ENCODE data around the gene CYFIP1. TPM values are rescaled to one million over a fixed set of nuclear protein-coding genes. Genes with fewer than 3 reads are reported as not detected.

Gene CYFIP1
- total RNA-seq, 1 donor, result 107 TPM

DNA sequence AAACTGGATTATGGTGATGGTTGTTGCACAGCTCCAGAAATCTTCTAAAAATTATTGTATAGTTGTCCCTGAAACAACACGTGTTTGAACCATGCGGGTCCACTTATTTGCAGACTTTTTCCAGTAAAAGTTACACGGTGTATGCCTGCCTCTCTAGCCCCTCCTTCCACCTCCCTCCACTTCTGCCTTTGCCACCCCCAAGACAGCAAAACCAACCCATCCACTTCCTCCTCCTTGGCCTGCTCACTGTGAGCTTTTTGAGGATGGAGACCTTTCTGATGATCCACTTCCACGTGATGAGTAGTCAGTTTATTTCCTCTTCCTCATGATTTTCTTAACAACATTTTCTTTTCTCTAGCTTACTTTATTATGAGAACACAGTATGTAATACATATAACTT lies 5.4 kb downstream of the CYFIP1 start:
- DNase-seq (ENCODE audit: insufficient read length, low spot score, missing footprints), result peak; percentile 35
- peaks cover 5% of the 10 kb centered on the region for H3K4me1 ChIP-seq (ENCODE audit: insufficient read depth, low read length)
- H4K20me1 ChIP-seq (ENCODE audit: insufficient read depth, low read length), result peaks cover 91% of the 10 kb centered on the region
- H3K27ac ChIP-seq (ENCODE audit: low read depth, low read length), result no peak overlapping the region
- no peak overlapping the region for H2AFZ ChIP-seq (ENCODE audit: low read length)
- no peak overlapping the region for H3K4me2 ChIP-seq (ENCODE audit: insufficient read depth, low read length)
- H3K36me3 ChIP-seq (ENCODE audit: insufficient read depth, low read length), result peaks cover 3% of the 10 kb centered on the region
- TF ChIP-seq, protein P1, sequence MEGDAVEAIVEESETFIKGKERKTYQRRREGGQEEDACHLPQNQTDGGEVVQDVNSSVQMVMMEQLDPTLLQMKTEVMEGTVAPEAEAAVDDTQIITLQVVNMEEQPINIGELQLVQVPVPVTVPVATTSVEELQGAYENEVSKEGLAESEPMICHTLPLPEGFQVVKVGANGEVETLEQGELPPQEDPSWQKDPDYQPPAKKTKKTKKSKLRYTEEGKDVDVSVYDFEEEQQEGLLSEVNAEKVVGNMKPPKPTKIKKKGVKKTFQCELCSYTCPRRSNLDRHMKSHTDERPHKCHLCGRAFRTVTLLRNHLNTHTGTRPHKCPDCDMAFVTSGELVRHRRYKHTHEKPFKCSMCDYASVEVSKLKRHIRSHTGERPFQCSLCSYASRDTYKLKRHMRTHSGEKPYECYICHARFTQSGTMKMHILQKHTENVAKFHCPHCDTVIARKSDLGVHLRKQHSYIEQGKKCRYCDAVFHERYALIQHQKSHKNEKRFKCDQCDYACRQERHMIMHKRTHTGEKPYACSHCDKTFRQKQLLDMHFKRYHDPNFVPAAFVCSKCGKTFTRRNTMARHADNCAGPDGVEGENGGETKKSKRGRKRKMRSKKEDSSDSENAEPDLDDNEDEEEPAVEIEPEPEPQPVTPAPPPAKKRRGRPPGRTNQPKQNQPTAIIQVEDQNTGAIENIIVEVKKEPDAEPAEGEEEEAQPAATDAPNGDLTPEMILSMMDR (IDR thresholded peaks at IDR 0.05; ENCODE audit: extremely low read depth, low read depth, low read length), result no peak
- no peaks in the 10 kb centered on the region for H3K9me3 ChIP-seq (ENCODE audit: low read depth, low read length)
- no peaks in the 10 kb centered on the region for H3K27me3 ChIP-seq (ENCODE audit: insufficient read depth, low read length)
- H3K4me3 ChIP-seq (ENCODE audit: insufficient read depth, low read length), result no peak overlapping the region
- H3K79me2 ChIP-seq (ENCODE audit: insufficient read depth, low read length), result peaks cover 96% of the 10 kb centered on the region

DNA sequence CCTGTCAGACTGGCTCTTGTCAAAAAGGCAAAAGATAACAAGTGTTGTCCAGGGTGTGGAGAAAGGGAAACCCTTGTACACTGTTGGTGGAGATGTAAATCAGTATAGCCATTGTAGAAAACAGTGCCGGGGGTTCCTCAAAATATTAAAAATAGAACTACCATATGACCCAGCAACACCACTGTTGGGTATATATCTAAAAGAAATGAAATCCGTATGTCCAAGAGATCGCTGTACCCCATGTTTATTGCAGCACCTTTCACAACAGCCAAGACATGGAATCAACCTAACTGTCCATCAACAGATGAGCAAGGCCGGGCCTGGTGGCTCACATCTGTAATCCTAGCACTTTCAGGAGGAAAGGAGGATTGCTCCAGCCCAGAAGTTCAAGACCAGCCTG lies 6.2 kb downstream of the CYFIP1 start:
- no peak overlapping the region for H3K4me2 ChIP-seq (ENCODE audit: insufficient read depth, low read length)
- no peaks in the 10 kb centered on the region for H3K27me3 ChIP-seq (ENCODE audit: insufficient read depth, low read length)
- no peak for DNase-seq (ENCODE audit: insufficient read length, low spot score, missing footprints)
- peaks cover 91% of the 10 kb centered on the region for H4K20me1 ChIP-seq (ENCODE audit: insufficient read depth, low read length)
- no peak overlapping the region for H3K27ac ChIP-seq (ENCODE audit: low read depth, low read length)
- H3K36me3 ChIP-seq (ENCODE audit: insufficient read depth, low read length), result peaks cover 3% of the 10 kb centered on the region
- peaks cover 8% of the 10 kb centered on the region for H3K4me1 ChIP-seq (ENCODE audit: insufficient read depth, low read length)
- TF ChIP-seq, protein P1 (IDR thresholded peaks at IDR 0.05; ENCODE audit: extremely low read depth, low read depth, low read length), result no peak
- H3K4me3 ChIP-seq (ENCODE audit: insufficient read depth, low read length), result no peak overlapping the region
- no peak overlapping the region for H2AFZ ChIP-seq (ENCODE audit: low read length)
- no peaks in the 10 kb centered on the region for H3K9me3 ChIP-seq (ENCODE audit: low read depth, low read length)
- peaks cover 96% of the 10 kb centered on the region for H3K79me2 ChIP-seq (ENCODE audit: insufficient read depth, low read length)

DNA sequence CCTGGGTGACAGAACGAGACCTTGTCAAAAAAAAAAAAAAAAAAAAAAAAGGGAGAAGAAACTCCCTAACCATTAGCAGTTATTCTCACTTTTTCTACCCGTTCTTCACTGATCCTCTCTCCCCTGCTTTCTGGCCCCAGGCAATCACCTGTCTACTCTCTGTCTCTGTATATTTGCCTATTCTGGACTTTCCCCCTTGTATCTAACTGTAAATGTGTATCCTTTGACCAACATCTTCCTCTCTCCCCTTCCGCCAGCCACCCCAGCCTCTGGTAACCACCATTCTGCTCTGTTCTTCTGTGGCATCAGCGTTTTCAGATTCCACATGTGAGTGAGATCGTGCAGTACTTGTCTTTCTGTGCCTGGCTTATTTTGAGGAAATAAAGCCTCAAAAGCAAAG lies 6.9 kb downstream of the CYFIP1 start:
- no peaks in the 10 kb centered on the region for H3K9me3 ChIP-seq (ENCODE audit: low read depth, low read length)
- TF ChIP-seq, protein P1 (IDR thresholded peaks at IDR 0.05; ENCODE audit: extremely low read depth, low read depth, low read length), result no peak

DNA sequence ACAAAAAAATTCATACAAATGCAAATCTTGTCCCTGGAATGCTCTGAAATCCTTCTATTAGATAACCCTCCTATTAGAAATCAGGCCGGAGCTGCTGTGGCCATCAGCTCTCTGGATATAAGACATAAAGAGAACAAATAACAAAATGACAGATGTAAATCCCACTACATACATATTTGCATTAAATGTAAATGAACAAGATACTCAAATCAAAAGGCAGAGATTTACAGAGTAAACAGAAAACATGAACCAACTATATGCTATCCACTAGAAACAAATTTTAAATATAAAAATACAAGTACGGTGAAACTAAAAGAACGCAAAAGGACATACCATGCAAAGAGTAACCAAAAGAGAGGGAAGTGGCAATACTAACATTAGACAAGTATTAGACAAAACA lies 10.7 kb downstream of the CYFIP1 start:
- no peaks in the 10 kb centered on the region for H3K9me3 ChIP-seq (ENCODE audit: low read depth, low read length)
- H3K36me3 ChIP-seq (ENCODE audit: insufficient read depth, low read length), result peaks cover 3% of the 10 kb centered on the region
- H4K20me1 ChIP-seq (ENCODE audit: insufficient read depth, low read length), result peaks cover 79% of the 10 kb centered on the region
- no peaks in the 10 kb centered on the region for H3K27me3 ChIP-seq (ENCODE audit: insufficient read depth, low read length)
- H3K4me1 ChIP-seq (ENCODE audit: insufficient read depth, low read length), result peaks cover 18% of the 10 kb centered on the region
- peak overlapping the region; percentile 94 for H3K27ac ChIP-seq (ENCODE audit: low read depth, low read length)
- H2AFZ ChIP-seq (ENCODE audit: low read length), result no peak overlapping the region
- H3K4me2 ChIP-seq (ENCODE audit: insufficient read depth, low read length), result no peak overlapping the region
- H3K79me2 ChIP-seq (ENCODE audit: insufficient read depth, low read length), result peaks cover 93% of the 10 kb centered on the region
- no peak for DNase-seq (ENCODE audit: insufficient read length, low spot score, missing footprints)
- H3K4me3 ChIP-seq (ENCODE audit: insufficient read depth, low read length), result no peak overlapping the region
- TF ChIP-seq, protein P1 (IDR thresholded peaks at IDR 0.05; ENCODE audit: extremely low read depth, low read depth, low read length), result no peak

More for the DNA sequence above, 6.9 kb downstream of the CYFIP1 start:
- Histone ChIP-seq H3K36me3 (ENCODE audit: insufficient read depth, low read length) (peaks cover 3% of the 10 kb centered on the region), H3K27ac (ENCODE audit: low read depth, low read length) (no peak overlapping the region), H3K79me2 (ENCODE audit: insufficient read depth, low read length) (peaks cover 95% of the 10 kb centered on the region), H3K4me1 (ENCODE audit: insufficient read depth, low read length) (peaks cover 10% of the 10 kb centered on the region), H3K4me2 (ENCODE audit: insufficient read depth, low read length) (no peak overlapping the region), H3K27me3 (ENCODE audit: insufficient read depth, low read length) (no peaks in the 10 kb centered on the region), H4K20me1 (ENCODE audit: insufficient read depth, low read length) (peaks cover 91% of the 10 kb centered on the region), H3K4me3 (ENCODE audit: insufficient read depth, low read length) (no peak overlapping the region), H2AFZ (ENCODE audit: low read length) (no peak overlapping the region)
- no peak for DNase-seq (ENCODE audit: insufficient read length, low spot score, missing footprints)

All from osteoblast (primary cell).